Measurements from ENCODE around the gene SPAG4.

DNA sequence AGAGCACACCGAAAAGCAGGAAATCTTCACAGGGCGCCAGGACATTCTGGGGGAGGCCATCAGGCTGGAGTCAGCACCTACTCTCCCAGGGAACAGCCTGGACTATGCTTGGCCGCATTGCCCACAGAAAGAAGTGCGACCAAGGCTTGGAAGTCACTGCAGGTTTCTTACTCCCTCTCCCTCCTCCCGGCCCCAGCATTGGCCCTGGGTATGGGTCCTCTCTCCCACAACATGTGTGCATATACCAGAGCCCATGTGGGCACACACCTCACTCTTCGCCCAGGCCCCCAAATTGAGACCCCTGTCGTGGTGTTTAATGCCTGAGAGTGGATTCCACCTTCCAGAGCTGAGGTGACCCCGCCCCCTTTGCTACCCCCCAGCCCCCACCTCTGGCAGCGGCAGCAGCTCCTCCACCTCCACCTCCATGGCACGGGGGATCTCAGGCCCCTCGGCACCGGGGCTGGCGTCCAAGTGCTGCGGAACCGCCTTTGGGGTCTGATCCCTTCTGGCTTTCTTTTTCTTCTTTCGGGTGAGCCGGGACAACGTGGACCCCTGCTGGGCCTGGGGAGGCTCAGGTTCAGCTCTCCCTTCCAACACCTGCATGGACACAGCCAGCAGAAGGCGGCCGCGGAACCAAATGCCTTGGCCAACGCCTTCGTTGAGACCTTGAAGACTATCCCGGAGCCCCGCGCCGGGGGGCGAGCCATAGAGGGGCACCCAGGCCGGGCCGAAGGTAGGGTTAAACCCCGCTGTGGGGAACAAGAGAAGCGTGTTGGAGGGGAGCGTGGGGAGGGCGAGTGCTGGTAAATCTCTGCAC lies 15.2 kb upstream of the SPAG4 start:
- no peak for TF ChIP-seq CTCF (IDR thresholded peaks at IDR 0.05)
- TF ChIP-seq POLR2A (IDR thresholded peaks at IDR 0.05) = no peak
